Thyroid gland (tissue), 4 donors: ENCODE results near the gene RIT2. TPM values are rescaled to one million over a fixed set of nuclear protein-coding genes. Genes with fewer than 3 reads are reported as not detected.

ENCODE experiments used
- DNase-seq, 2 donors: peaks; one replicate each; pipeline ENCODE4 v3.0.0-alpha.2; 2019
- H3K27ac ChIP-seq, 3 donors: fragments of 200-600 bp; sonication (generic); 1 replicate in 2 of 3; 2 replicates in 1 of 3; pipeline ENCODE4 v1.5.1; 2016 to 2019; ENCODE audit warnings: mild to moderate bottlenecking in 1 of 3, moderate library complexity in 1 of 3
- H3K27me3 ChIP-seq: fragments of 200-600 bp; sonication (generic); one replicate; pipeline ENCODE4 v1.5.1; 2019
- H3K36me3 ChIP-seq, 2 donors: fragments of 200-600 bp; sonication (generic); one replicate each; pipeline ENCODE4 v1.5.1; 2016 to 2019
- H3K4me1 ChIP-seq, 2 donors: fragments of 200-600 bp; sonication (generic); one replicate each; pipeline ENCODE4 v1.5.1; 2017 to 2019
- H3K4me3 ChIP-seq, 3 donors: fragments of 200-600 bp; sonication (generic); replicated peaks in 1 of 3; 1 replicate in 2 of 3; 2 replicates in 1 of 3; pipeline ENCODE4 v1.5.1; 2016; ENCODE audit warnings: mild to moderate bottlenecking in 1 of 3
- H3K9me3 ChIP-seq: fragments of 200-600 bp; sonication (generic); one replicate; pipeline ENCODE4 v1.5.1; 2017
- CTCF ChIP-seq, 6 experiments: fragments of 200-600 bp in 3 of 6; fragments of 450-650 bp in 3 of 6; sonication (generic) in 3 of 6; IDR thresholded peaks; one replicate each; pipeline ENCODE4 v1.5.1; 2016 to 2019; ENCODE audit warnings: antibody characterized with exemption in 6 of 6, mild to moderate bottlenecking in 2 of 6, inconsistent platforms in 1 of 6, moderate library complexity in 1 of 6
- POLR2A ChIP-seq, 2 donors: fragments of 450-650 bp; IDR thresholded peaks; one replicate each; pipeline ENCODE4 v1.6.1; 2017; ENCODE audit warnings: antibody characterized with exemption in 2 of 2, mild to moderate bottlenecking in 2 of 2, moderate library complexity in 1 of 2
- WGBS, 2 donors: methylation state at CpG; one replicate each; pipeline ENCODE4 v1.1.5; 2017; 5-methylcytosine and 5-hydroxymethylcytosine counted together
- intact Hi-C: fragments of 100-400 bp; cut with DNase I; formaldehyde crosslinking; loops from one replicate; pipeline ENCODE4 v1.15.1; 2023
- total RNA-seq, 4 donors: library from RNA; depleted of rRNA; stranded (reverse); fragments of >200 nt; gene quantifications; one replicate each; pipeline ENCODE4 v1.2.3, GENCODE V29; 2016

The RIT2 gene
- total RNA-seq: not detected

GRCh38 chr18:43115076-43115921 lies at the start of gene RIT2:
Gene RIT2, minus strand, starts transcription at chr18:43115685.
- TF ChIP-seq POLR2A (IDR thresholded peaks at IDR 0.05): no peak
- no peaks in the 10 kb centered on the region for H3K9me3 ChIP-seq
- H3K4me3 ChIP-seq: no peak within 1 kb of the TSS
- DNase-seq: no peak
- H3K36me3 ChIP-seq: no peaks in the 10 kb centered on the region
- no peaks in the 10 kb centered on the region for H3K4me1 ChIP-seq
- no peaks in the 10 kb centered on the region for H3K27me3 ChIP-seq
- WGBS, 2 donors: 55 to 64% methylated on average over 18 of the region's 18 CpGs
- intact Hi-C loops: no loop called here
- no peak within 1 kb of the TSS for H3K27ac ChIP-seq

GRCh38 chr18:43161528-43161927 lies 46.0 kb upstream of the RIT2 start:
- intact Hi-C loops: no loop called here
- H3K27ac ChIP-seq: no peak overlapping the region
- no peaks in the 10 kb centered on the region for H3K4me1 ChIP-seq
- TF ChIP-seq POLR2A (IDR thresholded peaks at IDR 0.05) (no peak), CTCF (IDR thresholded peaks at IDR 0.05) (no peak)
- no peak for DNase-seq
- no peak overlapping the region for H3K4me3 ChIP-seq
- H3K36me3 ChIP-seq: no peaks in the 10 kb centered on the region
- no peaks in the 10 kb centered on the region for H3K27me3 ChIP-seq
- no peaks in the 10 kb centered on the region for H3K9me3 ChIP-seq
- 81 to 82% methylated on average over 1 of the region's 1 CpG for WGBS, 2 donors

GRCh38 chr18:43160509-43160908 lies 45.0 kb upstream of the RIT2 start:
- WGBS, 2 donors: 31 to 60% methylated on average over 1 of the region's 1 CpG
- Histone ChIP-seq H3K9me3 (no peaks in the 10 kb centered on the region), H3K4me3 (no peak overlapping the region), H3K27me3 (no peaks in the 10 kb centered on the region), H3K4me1 (no peaks in the 10 kb centered on the region), H3K36me3 (no peaks in the 10 kb centered on the region), H3K27ac (no peak overlapping the region)
- no peak for DNase-seq
- no peak for TF ChIP-seq POLR2A (IDR thresholded peaks at IDR 0.05)
- no peak for TF ChIP-seq CTCF (IDR thresholded peaks at IDR 0.05)
- intact Hi-C loops: no loop called here

- no peak overlapping the region for H3K4me3 ChIP-seq
- H3K9me3 ChIP-seq: no peaks in the 10 kb centered on the region
- TF ChIP-seq CTCF (IDR thresholded peaks at IDR 0.05): no peak
- no peak for TF ChIP-seq POLR2A (IDR thresholded peaks at IDR 0.05)
- no peaks in the 10 kb centered on the region for H3K27me3 ChIP-seq
- H3K4me1 ChIP-seq: no peaks in the 10 kb centered on the region
- H3K27ac ChIP-seq: no peak overlapping the region
- H3K36me3 ChIP-seq: no peaks in the 10 kb centered on the region
- intact Hi-C loops: no loop called here
- DNase-seq: no peak
Observed at GRCh38 chr18:43159926-43160325, 44.4 kb upstream of the RIT2 start.

GRCh38 chr18:43159086-43159770 lies 43.7 kb upstream of the RIT2 start:
- H3K36me3 ChIP-seq: no peaks in the 10 kb centered on the region
- H3K4me3 ChIP-seq: no peak overlapping the region
- no peaks in the 10 kb centered on the region for H3K9me3 ChIP-seq
- intact Hi-C loops: no loop called here
- no peaks in the 10 kb centered on the region for H3K4me1 ChIP-seq
- no peaks in the 10 kb centered on the region for H3K27me3 ChIP-seq
- H3K27ac ChIP-seq: no peak overlapping the region
- TF ChIP-seq CTCF (IDR thresholded peaks at IDR 0.05): no peak
- no peak for TF ChIP-seq POLR2A (IDR thresholded peaks at IDR 0.05)
- no peak for DNase-seq
- WGBS, 2 donors: 86 to 87% methylated on average over 5 of the region's 5 CpGs
